CD14-positive monocyte (primary cell): ENCODE results near the gene SUFU. TPM values are rescaled to one million over a fixed set of nuclear protein-coding genes. Genes with fewer than 3 reads are reported as not detected.

Experiments used
- DNase-seq, 3 donors: peaks; one replicate each; pipeline ENCODE4 v3.0.0-alpha.2; 2011 to 2022
- H2AFZ ChIP-seq: 2 replicates; pipeline ENCODE4 v1.6.0; 2012; ENCODE audit warnings: mild to moderate bottlenecking, low read depth, low read length, inconsistent platforms; ENCODE audit not compliant: insufficient read depth, poor library complexity, severe bottlenecking
- H3K27ac ChIP-seq, 2 donors: 1 replicate in 1 of 2; 2 replicates in 1 of 2; pipeline ENCODE4 v1.5.1; 2012 to 2013; ENCODE audit warnings: low read length in 2 of 2, control low read depth in 1 of 2, inconsistent platforms in 1 of 2, low read depth in 1 of 2, mild to moderate bottlenecking in 1 of 2
- H3K27me3 ChIP-seq, 2 donors: one replicate each; pipeline versions ENCODE4 v1.6.0 to v1.6.1; 2011 to 2013; ENCODE audit warnings: low read length in 2 of 2; ENCODE audit not compliant: control insufficient read depth in 2 of 2, insufficient read depth in 2 of 2
- H3K36me3 ChIP-seq, 2 donors: replicated peaks in 1 of 2; 1 replicate in 1 of 2; 2 replicates in 1 of 2; pipeline versions ENCODE4 v1.5.1 to v1.6.1; 2012 to 2013; ENCODE audit warnings: low read length in 2 of 2, control low read depth in 1 of 2, inconsistent platforms in 1 of 2, mild to moderate bottlenecking in 1 of 2; ENCODE audit not compliant: insufficient read depth in 2 of 2, control insufficient read depth in 1 of 2
- H3K4me1 ChIP-seq, 2 donors: 1 replicate in 1 of 2; 2 replicates in 1 of 2; pipeline versions ENCODE4 v1.5.1 to v1.6.1; 2012 to 2013; ENCODE audit warnings: low read length in 2 of 2, control low read depth in 1 of 2, inconsistent platforms in 1 of 2, mild to moderate bottlenecking in 1 of 2, moderate library complexity in 1 of 2; ENCODE audit not compliant: insufficient read depth in 2 of 2, control insufficient read depth in 1 of 2
- H3K4me2 ChIP-seq: replicated peaks from 2 replicates; pipeline ENCODE3; 2012; ENCODE audit warnings: low read length, moderate library complexity, mild to moderate bottlenecking; ENCODE audit not compliant: poor library complexity, severe bottlenecking; ENCODE audit errors: extremely low read depth
- H3K4me3 ChIP-seq, 3 experiments: fragments of 200-600 bp in 1 of 3; sonication (generic) in 1 of 3; replicated peaks in 1 of 3; 1 replicate in 2 of 3; 2 replicates in 1 of 3; pipeline ENCODE4 v1.5.1; 2011 to 2013; ENCODE audit warnings: low read length in 3 of 3, mild to moderate bottlenecking in 3 of 3, control low read depth in 2 of 3, low read depth in 2 of 3, inconsistent platforms in 1 of 3, moderate library complexity in 1 of 3
- H3K79me2 ChIP-seq: 2 replicates; pipeline ENCODE4 v1.6.0; 2012; ENCODE audit warnings: mild to moderate bottlenecking, control low read depth, inconsistent platforms, low read length, moderate library complexity; ENCODE audit not compliant: insufficient read depth
- H3K9ac ChIP-seq: 2 replicates; pipeline ENCODE4 v1.6.0; 2017; ENCODE audit warnings: low read length, mild to moderate bottlenecking; ENCODE audit not compliant: insufficient read depth, poor library complexity, severe bottlenecking
- H3K9me3 ChIP-seq, 2 donors: replicated peaks in 1 of 2; 1 replicate in 1 of 2; 2 replicates in 1 of 2; pipeline versions ENCODE4 v1.5.1 to v1.6.1; 2012 to 2013; ENCODE audit warnings: low read length in 2 of 2, control low read depth in 1 of 2; ENCODE audit not compliant: control insufficient read depth in 1 of 2, insufficient read depth in 1 of 2
- H4K20me1 ChIP-seq: 2 replicates; pipeline ENCODE4 v1.6.0; 2012; ENCODE audit warnings: mild to moderate bottlenecking, low read length, control low read depth, moderate library complexity; ENCODE audit not compliant: insufficient read depth
- H3K27ac Mint-ChIP-seq, 7 donors: one replicate each; pipeline ENCODE4 v1.8.0; 2020; ENCODE audit warnings: mild to moderate bottlenecking in 7 of 7, mixed read lengths in 7 of 7, moderate library complexity in 6 of 7, inconsistent platforms in 2 of 7
- H3K27me3 Mint-ChIP-seq, 3 donors: one replicate each; pipeline ENCODE4 v1.8.0; 2021 to 2022; ENCODE audit warnings: low read depth in 3 of 3, mild to moderate bottlenecking in 3 of 3, mixed read lengths in 3 of 3, moderate library complexity in 3 of 3, inconsistent platforms in 1 of 3
- H3K36me3 Mint-ChIP-seq, 2 donors: one replicate each; pipeline ENCODE4 v1.8.0; 2020; ENCODE audit warnings: mixed read lengths in 2 of 2, inconsistent platforms in 1 of 2, mild to moderate bottlenecking in 1 of 2
- H3K4me1 Mint-ChIP-seq: one replicate; pipeline ENCODE4 v1.8.0; 2020; ENCODE audit warnings: mild to moderate bottlenecking, mixed read lengths
- H3K4me3 Mint-ChIP-seq, 2 donors: one replicate each; pipeline ENCODE4 v1.8.0; 2020; ENCODE audit warnings: mild to moderate bottlenecking in 2 of 2, mixed read lengths in 2 of 2, moderate library complexity in 1 of 2
- H3K9me3 Mint-ChIP-seq, 7 donors: one replicate each; pipeline ENCODE4 v1.8.0; 2020 to 2022; ENCODE audit warnings: mixed read lengths in 7 of 7, mild to moderate bottlenecking in 6 of 7, moderate library complexity in 6 of 7, inconsistent platforms in 2 of 7
- CTCF ChIP-seq: fragments of 200-600 bp; IDR thresholded peaks from one replicate; pipeline ENCODE4 v1.8.0; 2022; ENCODE audit warnings: antibody characterized with exemption, mild to moderate bottlenecking
- WGBS: methylation state at CpG from one replicate; pipeline ENCODE4 v1.1.5; 2013; ENCODE audit warnings: missing lambda C conversion rate; ENCODE audit not compliant: insufficient coverage; 5-methylcytosine and 5-hydroxymethylcytosine counted together
- intact Hi-C, 2 donors: fragments of 100-400 bp; cut with micrococcal nuclease; formaldehyde crosslinking; loops; one replicate each; pipeline versions ENCODE4 v1.15.0 to v1.15.1; 2023
- polyA plus RNA-seq, 3 donors: library from polyadenylated mRNA; depleted of rRNA in 1 of 3; unstranded in 2 of 3; stranded (reverse) in 1 of 3; fragments of 300-500 nt in 2 of 3; fragments of >200 nt in 1 of 3; fragmentation: Illumina TruSeq in 2 of 3; gene quantifications; 1 replicate in 2 of 3; 2 replicates in 1 of 3; pipeline ENCODE4 v1.2.3, GENCODE V29; 2012 to 2021

The SUFU gene
- polyA plus RNA-seq, 3 donors = 3.2 to 10.0 (median 5.7) TPM

GRCh38 chr10:102467318-102467717, 36.5 kb upstream of the SUFU start:
- H3K4me3 Mint-ChIP-seq = no peak overlapping the region
- peaks cover 6 to 10% (median 7%) of the 10 kb centered on the region in 3 donors for H3K27me3 Mint-ChIP-seq
- peaks cover 17 to 21% of the 10 kb centered on the region in 2 donors for H3K36me3 Mint-ChIP-seq
- 85% methylated on average over 4 of the region's 6 CpGs for whole genome bisulfite sequencing
- H3K9me3 Mint-ChIP-seq = no peaks in the 10 kb centered on the region
- H3K4me3 ChIP-seq = no peak overlapping the region
- H3K36me3 ChIP-seq = peaks cover 2 to 5% of the 10 kb centered on the region in 2 donors
- no peaks in the 10 kb centered on the region for H3K9me3 ChIP-seq
- peaks cover 51% of the 10 kb centered on the region for H3K4me1 Mint-ChIP-seq
- no peak overlapping the region for H2AFZ ChIP-seq
- no peak for TF ChIP-seq CTCF
- no peaks in the 10 kb centered on the region for H4K20me1 ChIP-seq
- no peaks in the 10 kb centered on the region for H3K79me2 ChIP-seq
- H3K4me1 ChIP-seq = peaks cover 36 to 47% of the 10 kb centered on the region in 2 donors
- no peak overlapping the region for H3K4me2 ChIP-seq
- peak overlapping the region; percentile 63 to 86 for H3K27ac ChIP-seq
- no peak overlapping the region for H3K9ac ChIP-seq
- no peak for DNase-seq
- H3K27me3 ChIP-seq = peaks cover 0 to 3% of the 10 kb centered on the region in 2 donors
- intact Hi-C loops = no loop called here
- peak overlapping the region; percentile 75 to 97 (median 95) for H3K27ac Mint-ChIP-seq

- H3K4me2 ChIP-seq = peak overlapping the region; percentile 48
- WGBS = 0% methylated on average over 3 of the region's 6 CpGs
- peaks cover 3 to 9% (median 7%) of the 10 kb centered on the region in 3 donors for H3K27me3 Mint-ChIP-seq
- peaks cover 30 to 40% of the 10 kb centered on the region in 2 donors for H3K4me1 ChIP-seq
- no peaks in the 10 kb centered on the region for H3K27me3 ChIP-seq
- no peak overlapping the region for H3K9ac ChIP-seq
- peak overlapping the region; percentile 93 to 97 (median 96) for H3K27ac Mint-ChIP-seq
- H3K4me3 Mint-ChIP-seq = peak overlapping the region; percentile 35 to 64
- no peaks in the 10 kb centered on the region for H3K9me3 Mint-ChIP-seq
- no peaks in the 10 kb centered on the region for H3K79me2 ChIP-seq
- H3K4me3 ChIP-seq = peak overlapping the region in 1 of 3 experiments; percentile 35
- peaks cover 17 to 25% of the 10 kb centered on the region in 2 donors for H3K36me3 Mint-ChIP-seq
- TF ChIP-seq CTCF = no peak
- no peaks in the 10 kb centered on the region for H4K20me1 ChIP-seq
- H3K9me3 ChIP-seq = no peaks in the 10 kb centered on the region
- H3K27ac ChIP-seq = peak overlapping the region; percentile 63 to 86
- intact Hi-C loops = no loop called here
- peaks cover 2 to 5% of the 10 kb centered on the region in 2 donors for H3K36me3 ChIP-seq
- H2AFZ ChIP-seq = no peak overlapping the region
- DNase-seq = peak; percentile 84 to 94 (median 88)
- peaks cover 44% of the 10 kb centered on the region for H3K4me1 Mint-ChIP-seq
Measured at GRCh38 chr10:102467971-102468438, 35.8 kb upstream of the SUFU start.
